Body of pancreas (tissue), 4 donors: ENCODE measurements around the gene ACYP2. TPM values are rescaled to one million over a fixed set of nuclear protein-coding genes. Genes with fewer than 3 reads are reported as not detected.
A peak's percentile ranks its signal among the peaks of the same experiment; 100 is the strongest.

Experiments
- ATAC-seq: fragments of 150-250 bp; one replicate; pipeline ENCODE4 v1.9.1; 2016
- DNase-seq, 4 donors: peaks; one replicate each; pipeline ENCODE4 v3.0.0-alpha.2; 2019
- H3K27ac ChIP-seq, 4 donors: fragments of 200-600 bp; sonication (generic); 1 replicate in 3 of 4; 2 replicates in 1 of 4; pipeline versions ENCODE4 v1.5.1 to v1.6.1; 2016 to 2019; ENCODE audit warnings: mild to moderate bottlenecking in 1 of 4, mixed read lengths in 1 of 4, moderate library complexity in 1 of 4
- H3K27me3 ChIP-seq, 2 donors: fragments of 200-600 bp; sonication (generic); one replicate each; pipeline ENCODE4 v1.6.0; 2016; ENCODE audit warnings: mild to moderate bottlenecking in 1 of 2
- H3K36me3 ChIP-seq, 2 donors: fragments of 200-600 bp; sonication (generic); replicated peaks in 1 of 2; 2 replicates each; pipeline ENCODE4 v1.5.1; 2016; ENCODE audit warnings: low read depth in 2 of 2; ENCODE audit not compliant: insufficient read depth in 1 of 2
- H3K4me1 ChIP-seq: fragments of 200-600 bp; sonication (generic); one replicate; pipeline ENCODE4 v1.6.0; 2016
- H3K4me3 ChIP-seq, 2 donors: fragments of 200-600 bp; sonication (generic); 1 replicate in 1 of 2; 2 replicates in 1 of 2; pipeline ENCODE4 v1.5.1; 2016 to 2019
- H3K9me3 ChIP-seq, 3 donors: fragments of 200-600 bp; sonication (generic); 1 replicate in 2 of 3; 2 replicates in 1 of 3; pipeline ENCODE4 v1.5.1; 2016
- CTCF ChIP-seq, 7 experiments: fragments of 450-650 bp in 4 of 7; fragments of 200-600 bp in 3 of 7; sonication (generic) in 3 of 7; IDR thresholded peaks; one replicate each; pipeline ENCODE4 v1.5.1; 2016 to 2019; ENCODE audit warnings: antibody characterized with exemption in 7 of 7
- POLR2A ChIP-seq, 3 donors: fragments of 450-650 bp; IDR thresholded peaks; one replicate each; pipeline ENCODE4 v1.6.1; 2016; ENCODE audit warnings: antibody characterized with exemption in 3 of 3, mild to moderate bottlenecking in 2 of 3
- WGBS, 2 donors: methylation state at CpG; one replicate each; pipeline ENCODE4 v1.1.5; 2017; 5-methylcytosine and 5-hydroxymethylcytosine counted together
- intact Hi-C: fragments of 100-400 bp; cut with DNase I; formaldehyde crosslinking; loops from one replicate; pipeline ENCODE4 v1.15.1; 2023
- total RNA-seq, 2 donors: library from RNA; depleted of rRNA; stranded (reverse); fragments of >200 nt; gene quantifications; one replicate each; pipeline ENCODE4 v1.1.0, GENCODE V29; 2016

Gene ACYP2
- total RNA-seq, 2 donors from 2014 or later, result 2.6 to 11.2 TPM

- TF ChIP-seq POLR2A (IDR thresholded peaks at IDR 0.05) (peak; percentile 70 to 92 (median 91)), CTCF (IDR thresholded peaks at IDR 0.05) (no peak)
- no peaks in the 10 kb centered on the region for H3K9me3 ChIP-seq
- peak; percentile 98 for ATAC-seq
- no peaks in the 10 kb centered on the region for H3K36me3 ChIP-seq
- peak overlapping the region; percentile 68 to 86 (median 82) for H3K27ac ChIP-seq
- peak overlapping the region; percentile 14 to 30 for H3K4me3 ChIP-seq
- WGBS, 2 donors, result 1 to 3% methylated on average over 17 to 40 of the region's 50 CpGs
- intact Hi-C loops, result no loop called here
- peaks cover 13% of the 10 kb centered on the region for H3K4me1 ChIP-seq
- DNase-seq, result peak; percentile 96 to 99 (median 97)
- no peaks in the 10 kb centered on the region for H3K27me3 ChIP-seq
Observed at GRCh38 chr2:54330162-54330925, 214.9 kb downstream of the ACYP2 start.

GRCh38 chr2:54330926-54331835 lies 215.8 kb downstream of the ACYP2 start:
- Histone ChIP-seq H3K27ac (peak overlapping the region in 3 of 4 donors; percentile 68 to 86 (median 83)), H3K36me3 (no peaks in the 10 kb centered on the region), H3K4me3 (peak overlapping the region in 1 of 2 donors; percentile 30), H3K4me1 (peaks cover 13% of the 10 kb centered on the region), H3K9me3 (no peaks in the 10 kb centered on the region), H3K27me3 (no peaks in the 10 kb centered on the region)
- ATAC-seq, result no peak
- intact Hi-C loops, result no loop called here
- peak in 2 of 4 donors; percentile 7 to 17 for DNase-seq
- TF ChIP-seq POLR2A (IDR thresholded peaks at IDR 0.05), result peak in 2 of 3 donors; percentile 23 to 33
- TF ChIP-seq CTCF (IDR thresholded peaks at IDR 0.05), result no peak
- WGBS, 2 donors, result 38 to 44% methylated on average over 17 of the region's 17 CpGs

GRCh38 chr2:54332386-54332785 lies 217.0 kb downstream of the ACYP2 start:
- Histone ChIP-seq H3K27ac (no peak overlapping the region), H3K4me1 (peaks cover 13% of the 10 kb centered on the region), H3K36me3 (no peaks in the 10 kb centered on the region), H3K9me3 (no peaks in the 10 kb centered on the region), H3K27me3 (no peaks in the 10 kb centered on the region), H3K4me3 (no peak overlapping the region)
- DNase-seq (no peak), ATAC-seq (no peak)
- no peak for TF ChIP-seq POLR2A (IDR thresholded peaks at IDR 0.05)
- no peak for TF ChIP-seq CTCF (IDR thresholded peaks at IDR 0.05)
- 62 to 68% methylated on average over 3 of the region's 3 CpGs for WGBS, 2 donors
- intact Hi-C loops, result no loop called here

- ATAC-seq (peak; percentile 35), DNase-seq (no peak)
- no peaks in the 10 kb centered on the region for H3K9me3 ChIP-seq
- no peaks in the 10 kb centered on the region for H3K27me3 ChIP-seq
- no peak overlapping the region for H3K4me3 ChIP-seq
- intact Hi-C loops, result no loop called here
- TF ChIP-seq CTCF (IDR thresholded peaks at IDR 0.05) (no peak), POLR2A (IDR thresholded peaks at IDR 0.05) (no peak)
- 68 to 71% methylated on average over 1 of the region's 1 CpG for WGBS, 2 donors
- no peaks in the 10 kb centered on the region for H3K4me1 ChIP-seq
- H3K36me3 ChIP-seq, result no peaks in the 10 kb centered on the region
- no peak overlapping the region for H3K27ac ChIP-seq
Observed at GRCh38 chr2:54336136-54336976, 220.9 kb downstream of the ACYP2 start.
